Spleen (tissue), 11 donors: ENCODE data around the gene MSANTD2. TPM values are rescaled to one million over a fixed set of nuclear protein-coding genes. Genes with fewer than 3 reads are reported as not detected.

Experiments used
- DNase-seq: peaks from one replicate; pipeline ENCODE4 v3.0.0-alpha.2; 2020
- H3K27ac ChIP-seq, 8 donors: fragments of 200-600 bp; sonication (generic) in 7 of 8; 1 replicate in 4 of 8; 2 replicates in 4 of 8; pipeline versions ENCODE4 v1.5.0 to v1.8.0; 2016 to 2021; ENCODE audit warnings: inconsistent platforms in 4 of 8, mild to moderate bottlenecking in 4 of 8, moderate library complexity in 1 of 8
- H3K27me3 ChIP-seq, 7 donors: fragments of 200-600 bp; sonication (generic) in 6 of 7; replicated peaks in 1 of 7; 1 replicate in 4 of 7; 2 replicates in 3 of 7; pipeline versions ENCODE4 v1.5.0 to v1.8.0; 2016 to 2021; ENCODE audit warnings: inconsistent platforms in 3 of 7, mild to moderate bottlenecking in 1 of 7
- H3K36me3 ChIP-seq, 6 donors: fragments of 200-600 bp; sonication (generic) in 5 of 6; 1 replicate in 4 of 6; 2 replicates in 2 of 6; pipeline versions ENCODE4 v1.5.0 to v1.8.0; 2016 to 2021; ENCODE audit warnings: inconsistent platforms in 2 of 6
- H3K4me1 ChIP-seq, 6 donors: fragments of 200-600 bp; sonication (generic) in 5 of 6; 1 replicate in 3 of 6; 2 replicates in 3 of 6; pipeline versions ENCODE4 v1.5.0 to v1.8.0; 2016 to 2021; ENCODE audit warnings: inconsistent platforms in 3 of 6
- H3K4me3 ChIP-seq, 8 donors: fragments of 200-600 bp; sonication (generic) in 7 of 8; 1 replicate in 4 of 8; 2 replicates in 4 of 8; pipeline versions ENCODE4 v1.5.0 to v1.8.0; 2016 to 2021; ENCODE audit warnings: inconsistent platforms in 4 of 8, mild to moderate bottlenecking in 4 of 8, moderate library complexity in 2 of 8
- H3K9me3 ChIP-seq, 8 donors: fragments of 200-600 bp; sonication (generic) in 7 of 8; 1 replicate in 4 of 8; 2 replicates in 4 of 8; pipeline versions ENCODE4 v1.5.0 to v1.8.0; 2016 to 2021; ENCODE audit warnings: inconsistent platforms in 4 of 8
- CTCF ChIP-seq, 11 experiments: fragments of 200-600 bp in 7 of 11; fragments of 450-650 bp in 4 of 11; sonication (generic) in 4 of 11; IDR thresholded peaks in 8 of 11; conservative IDR thresholded peaks in 3 of 11; 1 replicate in 7 of 11; 2 replicates in 4 of 11; pipeline versions ENCODE4 v1.4.0 to v1.8.0; 2016 to 2021; ENCODE audit warnings: antibody characterized with exemption in 11 of 11, inconsistent platforms in 4 of 11, mild to moderate bottlenecking in 1 of 11
- POLR2A ChIP-seq, 3 donors: fragments of 450-650 bp; IDR thresholded peaks; one replicate each; pipeline ENCODE4 v1.5.1; 2017; ENCODE audit warnings: antibody characterized with exemption in 3 of 3, mild to moderate bottlenecking in 1 of 3
- POLR2AphosphoS5 ChIP-seq, 3 donors: sonication (generic); formaldehyde crosslinking; IDR thresholded peaks; one replicate each; pipeline ENCODE4 v1.5.1; 2017; ENCODE audit warnings: antibody characterized with exemption in 3 of 3
- WGBS, 5 donors: extraction: QIAGEN DNeasy Blood & Tissue Kit in 3 of 5; methylation state at CpG; one replicate each; pipeline versions ENCODE4 v1.1.5 to v1.1.7; 2013 to 2018; 5-methylcytosine and 5-hydroxymethylcytosine counted together
- intact Hi-C: fragments of 100-400 bp; cut with DNase I; formaldehyde crosslinking; loops from one replicate; pipeline ENCODE4 v1.15.0; 2023; ENCODE audit warnings: low total_unique reads
- polyA plus RNA-seq, 3 donors: library from polyadenylated mRNA; stranded (reverse); fragments of 200-250 nt; gene quantifications; one replicate each; pipeline ENCODE4 v1.2.1, GENCODE V29; 2013
- total RNA-seq, 7 donors: library from RNA; depleted of rRNA in 3 of 7; stranded (reverse); fragments of >200 nt in 3 of 7; fragmentation: NEBNext Ultra II Directional in 4 of 7; extraction: Animal tissue kit (Norgen Biotek cat#: 25700) in 4 of 7; gene quantifications; one replicate each; pipeline versions ENCODE4 v1.1.0 to v1.2.1, GENCODE V29; 2016 to 2021
- donor health status: healthy with polysubstance abuse.
- donor health status: DM: no; HTN: no; CAD: no; lungs with moderate emphysema.
- donor health status: DM: no; HTN: no; CAD: no.
- donor health status: Bipolar disorder and iron deficiency.
- donor health status: healthy.
- donor health status: DM: no; HTN: no; CAD: no.
- donor health status: DM: yes; HTN: yes; CAD: no.

The MSANTD2 gene
- total and polyA plus RNA-seq, 10 donors, result 9.5 to 25.8 (median 18.8) TPM

GRCh38 chr11:124745270-124745834 is 54.9 kb downstream of the MSANTD2 start:
- peak; percentile 81 for DNase-seq
- Histone ChIP-seq H3K36me3 (no peaks in the 10 kb centered on the region), H3K27me3 (peaks cover 0 to 21% (median 0%) of the 10 kb centered on the region in 7 donors), H3K4me1 (peaks cover 6 to 71% (median 52%) of the 10 kb centered on the region in 6 donors), H3K4me3 (peak overlapping the region in 4 of 8 donors; percentile 58 to 80 (median 65)), H3K27ac (peak overlapping the region in 1 of 8 donors; percentile 87), H3K9me3 (no peaks in the 10 kb centered on the region)
- no peak for TF ChIP-seq CTCF (IDR thresholded peaks at IDR 0.05 in 8 of 11, conservative IDR thresholded peaks at IDR 0.05 in 3 of 11)
- TF ChIP-seq POLR2AphosphoS5 (IDR thresholded peaks at IDR 0.05), result no peak
- TF ChIP-seq POLR2A (IDR thresholded peaks at IDR 0.05), result no peak
- 79 to 86% (median 84%) methylated on average over 41 to 44 of the region's 44 CpGs for WGBS, 5 donors
- intact Hi-C loops, result no loop called here

GRCh38 chr11:124743050-124743449 is 57.2 kb downstream of the MSANTD2 start:
- peak; percentile 73 for DNase-seq
- intact Hi-C loops, result no loop called here
- Histone ChIP-seq H3K27me3 (peaks cover 0 to 36% (median 0%) of the 10 kb centered on the region in 7 donors), H3K4me3 (no peak overlapping the region), H3K36me3 (no peaks in the 10 kb centered on the region), H3K27ac (no peak overlapping the region), H3K9me3 (no peaks in the 10 kb centered on the region), H3K4me1 (peaks cover 15 to 64% (median 42%) of the 10 kb centered on the region in 6 donors)
- WGBS, 5 donors, result 88 to 95% (median 90%) methylated on average over 6 of the region's 6 CpGs
- TF ChIP-seq POLR2AphosphoS5 (IDR thresholded peaks at IDR 0.05) (no peak), CTCF (IDR thresholded peaks at IDR 0.05 in 8 of 11, conservative IDR thresholded peaks at IDR 0.05 in 3 of 11) (no peak), POLR2A (IDR thresholded peaks at IDR 0.05) (no peak)

- no peaks in the 10 kb centered on the region for H3K36me3 ChIP-seq
- peaks cover 15 to 59% (median 37%) of the 10 kb centered on the region in 6 donors for H3K4me1 ChIP-seq
- intact Hi-C loops, result no loop called here
- H3K27me3 ChIP-seq, result peaks cover 0 to 36% (median 0%) of the 10 kb centered on the region in 7 donors
- no peak for TF ChIP-seq CTCF (IDR thresholded peaks at IDR 0.05 in 8 of 11, conservative IDR thresholded peaks at IDR 0.05 in 3 of 11)
- no peak for TF ChIP-seq POLR2AphosphoS5 (IDR thresholded peaks at IDR 0.05)
- TF ChIP-seq POLR2A (IDR thresholded peaks at IDR 0.05), result no peak
- H3K4me3 ChIP-seq, result no peak overlapping the region
- no peak for DNase-seq
- H3K9me3 ChIP-seq, result no peaks in the 10 kb centered on the region
- WGBS, 5 donors, result 75 to 94% (median 86%) methylated on average over 2 of the region's 2 CpGs
- H3K27ac ChIP-seq, result no peak overlapping the region
Measured at GRCh38 chr11:124742555-124742954, 57.7 kb downstream of the MSANTD2 start.

- intact Hi-C loops, result no loop called here
- Histone ChIP-seq H3K27ac (peak overlapping the region in 4 of 8 donors; percentile 32 to 73 (median 52)), H3K4me3 (peak overlapping the region; percentile 51 to 79 (median 61)), H3K27me3 (peaks cover 0 to 33% (median 0%) of the 10 kb centered on the region in 7 donors), H3K9me3 (no peaks in the 10 kb centered on the region), H3K4me1 (peaks cover 9 to 50% (median 19%) of the 10 kb centered on the region in 6 donors), H3K36me3 (no peaks in the 10 kb centered on the region)
- WGBS, 5 donors, result 1 to 2% (median 2%) methylated on average over 29 to 37 of the region's 37 CpGs
- DNase-seq, result peak; percentile 87
- TF ChIP-seq POLR2AphosphoS5 (IDR thresholded peaks at IDR 0.05) (peak in 1 of 3 donors; percentile 43), CTCF (IDR thresholded peaks at IDR 0.05 in 8 of 11, conservative IDR thresholded peaks at IDR 0.05 in 3 of 11) (peak; percentile 34 to 76 (median 61)), POLR2A (IDR thresholded peaks at IDR 0.05) (no peak)
Measured at GRCh38 chr11:124740277-124740882, 59.8 kb downstream of the MSANTD2 start.
